ENCODE measurements around the gene MB.
A peak's percentile ranks its signal among the peaks of the same experiment; 100 is the strongest.

The MB gene

GRCh38 chr22:35649636-35650250, 32.6 kb upstream of the MB start:
- H3K36me3 ChIP-seq = no peaks in the 10 kb centered on the region
- H3K4me3 ChIP-seq (ENCODE audit: low read depth in 1 of 2, low read length in 1 of 2) = peak overlapping the region; percentile 72 to 78
- peak overlapping the region; percentile 30 for H3K27ac ChIP-seq
- H3K27me3 ChIP-seq = no peaks in the 10 kb centered on the region
- peaks cover 15 to 21% of the 10 kb centered on the region in 2 experiments for H3K4me1 ChIP-seq (ENCODE audit: control insufficient read depth in 1 of 2, insufficient read depth in 1 of 2, low read depth in 1 of 2, low read length in 1 of 2)
- no peak for TF ChIP-seq CTCF (IDR thresholded peaks at IDR 0.05)
- H3K9me3 ChIP-seq = no peaks in the 10 kb centered on the region

GRCh38 chr22:35649026-35649553, 32.0 kb upstream of the MB start:
- H3K4me1 ChIP-seq (ENCODE audit: control insufficient read depth in 1 of 2, insufficient read depth in 1 of 2, low read depth in 1 of 2, low read length in 1 of 2) = peaks cover 15 to 21% of the 10 kb centered on the region in 2 experiments
- peak overlapping the region; percentile 86 for H3K27ac ChIP-seq
- no peaks in the 10 kb centered on the region for H3K9me3 ChIP-seq
- H3K27me3 ChIP-seq = no peaks in the 10 kb centered on the region
- peak overlapping the region; percentile 72 to 78 for H3K4me3 ChIP-seq (ENCODE audit: low read depth in 1 of 2, low read length in 1 of 2)
- H3K36me3 ChIP-seq = no peaks in the 10 kb centered on the region
- TF ChIP-seq CTCF (IDR thresholded peaks at IDR 0.05) = no peak

- peak within 1 kb of the TSS; percentile 86 for H3K27ac ChIP-seq
- H3K4me3 ChIP-seq (ENCODE audit: low read depth in 1 of 2, low read length in 1 of 2) = peak within 1 kb of the TSS; percentile 72 to 78
- no peaks in the 10 kb centered on the region for H3K36me3 ChIP-seq
- no peaks in the 10 kb centered on the region for H3K27me3 ChIP-seq
- peaks cover 15 to 21% of the 10 kb centered on the region in 2 experiments for H3K4me1 ChIP-seq (ENCODE audit: control insufficient read depth in 1 of 2, insufficient read depth in 1 of 2, low read depth in 1 of 2, low read length in 1 of 2)
- H3K9me3 ChIP-seq = no peaks in the 10 kb centered on the region
- no peak for TF ChIP-seq CTCF (IDR thresholded peaks at IDR 0.05)
Measured at GRCh38 chr22:35648066-35649025, 31.2 kb upstream of the MB start, which contains the start of gene APOL6. TSS of gene APOL6 (plus strand) at chr22:35648446. CDS start at chr22:35656426, 7,980 bp downstream.

- no peak overlapping the region for H3K4me3 ChIP-seq (ENCODE audit: low read depth in 1 of 2, low read length in 1 of 2)
- H3K36me3 ChIP-seq = no peaks in the 10 kb centered on the region
- no peak for TF ChIP-seq CTCF (IDR thresholded peaks at IDR 0.05)
- no peaks in the 10 kb centered on the region for H3K9me3 ChIP-seq
- H3K27me3 ChIP-seq = peaks cover 4% of the 10 kb centered on the region
- H3K4me1 ChIP-seq (ENCODE audit: control insufficient read depth in 1 of 2, insufficient read depth in 1 of 2, low read depth in 1 of 2, low read length in 1 of 2) = peaks cover 12 to 21% of the 10 kb centered on the region in 2 experiments
- no peak overlapping the region for H3K27ac ChIP-seq
Measured at GRCh38 chr22:35645646-35646045, 28.5 kb upstream of the MB start.

GRCh38 chr22:35643991-35644390, 26.9 kb upstream of the MB start:
- H3K9me3 ChIP-seq = no peaks in the 10 kb centered on the region
- H3K27ac ChIP-seq = no peak overlapping the region
- H3K4me3 ChIP-seq (ENCODE audit: low read depth in 1 of 2, low read length in 1 of 2) = no peak overlapping the region
- H3K36me3 ChIP-seq = no peaks in the 10 kb centered on the region
- peaks cover 10 to 13% of the 10 kb centered on the region in 2 experiments for H3K4me1 ChIP-seq (ENCODE audit: control insufficient read depth in 1 of 2, insufficient read depth in 1 of 2, low read depth in 1 of 2, low read length in 1 of 2)
- TF ChIP-seq CTCF (IDR thresholded peaks at IDR 0.05) = no peak
- peaks cover 4% of the 10 kb centered on the region for H3K27me3 ChIP-seq

Measured in neutrophil (primary cell).